Colonic mucosa (tissue), 4 donors: ENCODE results near the gene RTL10. TPM values are rescaled to one million over a fixed set of nuclear protein-coding genes. Genes with fewer than 3 reads are reported as not detected.

Experiments
- DNase-seq: peaks from one replicate; pipeline ENCODE4 v3.0.0-alpha.2; 2020
- H3K27ac ChIP-seq: fragments of 200-600 bp; one replicate; pipeline ENCODE4 v1.8.0; 2021
- H3K27me3 ChIP-seq: fragments of 200-600 bp; one replicate; pipeline ENCODE4 v1.8.0; 2021
- H3K36me3 ChIP-seq: fragments of 200-600 bp; one replicate; pipeline ENCODE4 v1.8.0; 2021
- H3K4me1 ChIP-seq: fragments of 200-600 bp; one replicate; pipeline ENCODE4 v1.8.0; 2021; ENCODE audit warnings: mild to moderate bottlenecking
- H3K4me3 ChIP-seq: fragments of 200-600 bp; one replicate; pipeline ENCODE4 v1.8.0; 2021
- H3K9ac ChIP-seq, 2 donors: one replicate each; pipeline ENCODE4 v1.7.0; 2013; ENCODE audit warnings: control low read depth in 2 of 2, low read depth in 2 of 2, low read length in 2 of 2
- H3K9me3 ChIP-seq: fragments of 200-600 bp; one replicate; pipeline ENCODE4 v1.8.0; 2021
- intact Hi-C: fragments of 100-400 bp; cut with DNase I; formaldehyde crosslinking; loops from one replicate; pipeline ENCODE4 v1.14.1; 2022
- total RNA-seq, 2 donors: library from RNA; stranded (reverse); fragmentation: NEBNext Ultra II Directional in 1 of 2; extraction: Animal tissue kit (Norgen Biotek cat#: 25700) in 1 of 2; gene quantifications; one replicate each; pipeline ENCODE4 v1.2.1, GENCODE V29; 2021
- TF ChIP-seq, protein P1 (sequence below): fragments of 200-600 bp; IDR thresholded peaks from one replicate; pipeline ENCODE4 v1.8.0; 2022; ENCODE audit warnings: antibody characterized with exemption, mild to moderate bottlenecking
- donor health status: healthy.
- donor health status: DM: no; HTN: no; CAD: no.
- donor health status: DM: no; HTN: no; CAD: no.

Gene RTL10
- total RNA-seq, 2 donors from 2014 or later = 9.7 to 14.1 TPM

DNA sequence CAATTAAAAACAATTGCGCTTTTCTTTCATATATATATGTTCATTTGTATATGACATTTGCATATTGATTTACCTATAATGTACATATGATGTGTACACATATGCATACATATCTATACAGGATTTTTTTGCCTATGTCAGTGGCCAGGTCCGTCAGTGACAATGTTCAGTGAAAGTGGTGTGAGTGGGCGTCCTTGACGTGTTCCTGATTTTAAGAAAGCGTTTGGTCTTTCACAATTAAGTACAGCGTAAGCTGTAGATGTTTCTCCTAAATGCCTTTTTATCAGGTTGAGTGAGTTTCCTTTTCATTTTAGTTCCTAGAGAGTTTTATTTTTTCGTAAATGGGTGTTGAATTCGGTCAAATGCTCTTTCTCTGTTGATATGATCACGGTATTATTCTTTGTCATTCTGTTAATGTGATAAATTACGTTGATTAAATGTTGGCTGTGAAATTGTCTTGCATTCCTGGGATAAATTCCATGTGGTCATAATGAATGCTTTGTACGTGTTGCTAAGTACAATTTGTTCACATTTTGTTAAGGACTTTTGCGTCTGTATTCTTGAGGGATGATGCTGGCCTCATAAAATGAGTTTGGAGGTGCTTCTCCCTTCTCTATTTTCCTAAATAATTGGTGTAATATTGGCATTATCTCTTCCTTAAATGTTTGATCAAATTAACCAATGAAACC is 10.6 kb upstream of the RTL10 start:
- no peak overlapping the region for H3K9ac ChIP-seq
- no peak overlapping the region for H3K4me3 ChIP-seq
- H3K36me3 ChIP-seq = no peaks in the 10 kb centered on the region
- no peaks in the 10 kb centered on the region for H3K27me3 ChIP-seq
- no peak overlapping the region for H3K27ac ChIP-seq
- TF ChIP-seq, protein P1, sequence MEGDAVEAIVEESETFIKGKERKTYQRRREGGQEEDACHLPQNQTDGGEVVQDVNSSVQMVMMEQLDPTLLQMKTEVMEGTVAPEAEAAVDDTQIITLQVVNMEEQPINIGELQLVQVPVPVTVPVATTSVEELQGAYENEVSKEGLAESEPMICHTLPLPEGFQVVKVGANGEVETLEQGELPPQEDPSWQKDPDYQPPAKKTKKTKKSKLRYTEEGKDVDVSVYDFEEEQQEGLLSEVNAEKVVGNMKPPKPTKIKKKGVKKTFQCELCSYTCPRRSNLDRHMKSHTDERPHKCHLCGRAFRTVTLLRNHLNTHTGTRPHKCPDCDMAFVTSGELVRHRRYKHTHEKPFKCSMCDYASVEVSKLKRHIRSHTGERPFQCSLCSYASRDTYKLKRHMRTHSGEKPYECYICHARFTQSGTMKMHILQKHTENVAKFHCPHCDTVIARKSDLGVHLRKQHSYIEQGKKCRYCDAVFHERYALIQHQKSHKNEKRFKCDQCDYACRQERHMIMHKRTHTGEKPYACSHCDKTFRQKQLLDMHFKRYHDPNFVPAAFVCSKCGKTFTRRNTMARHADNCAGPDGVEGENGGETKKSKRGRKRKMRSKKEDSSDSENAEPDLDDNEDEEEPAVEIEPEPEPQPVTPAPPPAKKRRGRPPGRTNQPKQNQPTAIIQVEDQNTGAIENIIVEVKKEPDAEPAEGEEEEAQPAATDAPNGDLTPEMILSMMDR = no peak
- intact Hi-C loops = loop anchor here (10.0 kb wide), 1 partner anchor 70 kb away; no protein-coding TSS in a partner anchor
- DNase-seq = no peak
- no peaks in the 10 kb centered on the region for H3K9me3 ChIP-seq
- H3K4me1 ChIP-seq = no peaks in the 10 kb centered on the region

DNA sequence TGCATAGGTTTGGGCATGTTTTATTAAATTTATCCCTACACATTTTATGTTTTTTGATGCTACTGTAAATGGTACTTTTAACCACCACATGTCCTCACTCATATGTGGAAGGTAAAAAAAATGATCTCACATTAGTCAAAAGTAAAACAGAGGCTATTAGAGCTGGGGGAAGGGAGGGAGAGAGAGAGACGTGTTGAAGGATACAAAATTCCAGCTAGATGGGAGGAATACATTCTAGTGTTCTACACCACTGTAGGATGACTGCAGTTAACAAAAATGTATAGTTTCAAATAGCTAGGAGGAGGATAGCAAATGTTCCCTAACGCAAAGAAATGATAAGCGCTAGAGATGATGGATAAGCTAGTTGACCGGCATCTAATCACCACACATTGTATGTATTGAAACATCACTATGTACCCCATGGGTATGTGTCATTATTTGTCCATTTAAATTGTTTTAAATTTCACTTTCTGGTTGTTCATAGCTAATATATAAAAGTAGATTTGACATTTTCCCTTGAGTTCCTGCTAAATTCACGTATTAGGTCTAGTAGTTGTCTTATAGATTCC is 9.9 kb upstream of the RTL10 start:
- H3K4me1 ChIP-seq = no peaks in the 10 kb centered on the region
- TF ChIP-seq, protein P1 = no peak
- DNase-seq = no peak
- H3K27ac ChIP-seq = no peak overlapping the region
- no peak overlapping the region for H3K4me3 ChIP-seq
- H3K9me3 ChIP-seq = no peaks in the 10 kb centered on the region
- intact Hi-C loops = loop anchor here (10.0 kb wide), 1 partner anchor 70 kb away; no protein-coding TSS in a partner anchor
- H3K27me3 ChIP-seq = no peaks in the 10 kb centered on the region
- H3K9ac ChIP-seq = no peak overlapping the region
- no peaks in the 10 kb centered on the region for H3K36me3 ChIP-seq

DNA sequence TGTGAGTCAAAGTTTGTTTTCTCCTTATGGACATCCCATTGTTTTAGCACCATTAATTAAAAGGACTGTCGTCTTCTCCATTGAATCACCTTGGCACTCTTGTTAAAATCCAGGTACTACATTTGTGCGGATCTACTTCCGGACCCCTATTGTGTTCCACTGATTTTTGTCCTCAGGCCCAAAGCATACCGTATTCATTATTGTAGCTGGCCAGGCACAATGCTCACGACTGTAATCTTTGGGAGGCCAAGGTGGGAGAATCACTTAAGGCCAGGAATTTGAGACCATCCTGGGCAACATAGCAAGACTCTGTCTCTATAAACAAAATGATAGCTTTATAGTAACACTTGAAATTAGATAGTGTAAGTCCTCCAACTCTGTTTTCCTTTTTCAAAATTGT is 8.9 kb upstream of the RTL10 start:
- H3K4me3 ChIP-seq = no peak overlapping the region
- DNase-seq = no peak
- H3K4me1 ChIP-seq = no peaks in the 10 kb centered on the region
- H3K36me3 ChIP-seq = no peaks in the 10 kb centered on the region
- no peaks in the 10 kb centered on the region for H3K27me3 ChIP-seq
- intact Hi-C loops = loop anchor here (10.0 kb wide), 1 partner anchor 71 kb away; no protein-coding TSS in a partner anchor
- no peak overlapping the region for H3K27ac ChIP-seq
- H3K9ac ChIP-seq = no peak overlapping the region
- H3K9me3 ChIP-seq = no peaks in the 10 kb centered on the region
- TF ChIP-seq, protein P1 = no peak

DNA sequence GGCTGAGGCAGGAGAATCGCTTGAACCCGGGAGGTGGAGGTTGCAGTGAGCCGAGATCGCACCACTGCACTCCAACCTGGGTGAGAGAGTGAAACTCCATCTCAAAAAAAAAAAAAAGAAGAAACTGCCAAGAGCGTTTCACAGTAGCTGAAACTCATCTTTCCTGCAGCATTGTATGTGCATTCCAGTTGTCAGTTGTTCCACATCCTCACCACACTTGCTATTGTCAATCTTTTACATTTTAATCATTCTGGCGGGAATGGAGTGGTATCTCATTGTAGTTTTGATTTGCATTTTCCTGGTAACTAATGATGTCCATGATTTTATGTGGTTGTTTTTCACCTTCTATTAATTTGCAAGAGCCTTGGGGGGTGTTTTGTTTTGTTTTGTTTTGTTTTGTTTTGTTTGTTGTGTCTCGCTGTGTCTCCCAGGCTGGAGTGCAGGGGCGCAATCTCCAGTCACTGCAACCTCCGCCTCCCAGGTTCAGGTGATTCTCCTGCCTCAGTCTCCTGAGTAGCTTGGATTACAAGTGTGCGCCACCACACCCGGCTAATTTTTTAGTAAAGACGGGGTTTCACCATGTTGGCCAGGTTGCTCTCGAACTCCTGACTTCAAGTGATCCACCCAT is 8.1 kb upstream of the RTL10 start:
- no peaks in the 10 kb centered on the region for H3K36me3 ChIP-seq
- no peaks in the 10 kb centered on the region for H3K9me3 ChIP-seq
- no peak overlapping the region for H3K9ac ChIP-seq
- H3K27ac ChIP-seq = no peak overlapping the region
- no peak overlapping the region for H3K4me3 ChIP-seq
- H3K27me3 ChIP-seq = no peaks in the 10 kb centered on the region
- intact Hi-C loops = loop anchor here (10.0 kb wide), 1 partner anchor 72 kb away; no protein-coding TSS in a partner anchor
- no peak for DNase-seq
- H3K4me1 ChIP-seq = no peaks in the 10 kb centered on the region
- TF ChIP-seq, protein P1 = no peak

DNA sequence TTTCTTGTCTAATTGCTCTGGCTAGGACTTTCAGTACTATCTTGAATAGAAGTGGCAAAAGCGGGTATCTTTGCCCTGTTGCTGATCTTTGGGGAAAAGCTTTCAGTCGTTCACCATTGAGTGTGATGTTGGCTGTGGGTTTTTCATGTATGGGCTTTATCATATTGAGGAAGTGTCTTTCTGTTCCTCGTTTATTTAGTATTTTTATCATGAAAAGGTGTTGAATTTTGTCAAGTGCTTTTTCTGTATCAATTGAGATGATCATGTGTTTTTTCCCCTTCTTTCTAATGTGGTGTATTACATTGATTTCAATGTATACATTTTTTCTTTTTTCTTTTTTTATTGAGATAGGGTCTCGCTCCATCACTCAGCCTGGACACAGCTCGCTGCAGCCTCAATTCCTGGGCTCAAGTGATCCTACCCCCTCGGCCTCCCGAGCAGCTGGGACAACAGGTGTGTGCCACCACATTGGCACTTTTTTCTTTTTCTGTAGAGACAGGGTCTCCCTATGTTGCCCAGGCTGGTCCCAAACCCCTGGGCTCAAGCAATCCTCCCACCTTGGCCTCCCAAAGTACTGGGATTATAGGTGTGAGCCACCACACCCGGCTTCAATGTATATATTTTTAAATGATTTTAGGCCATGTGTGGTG is 5.3 kb upstream of the RTL10 start:
- H3K27me3 ChIP-seq = no peaks in the 10 kb centered on the region
- H3K4me1 ChIP-seq = peaks cover 4% of the 10 kb centered on the region
- no peak overlapping the region for H3K9ac ChIP-seq
- no peaks in the 10 kb centered on the region for H3K36me3 ChIP-seq
- no peak for DNase-seq
- TF ChIP-seq, protein P1 = no peak
- H3K9me3 ChIP-seq = no peaks in the 10 kb centered on the region
- no peak overlapping the region for H3K27ac ChIP-seq
- H3K4me3 ChIP-seq = no peak overlapping the region
- intact Hi-C loops = loop anchor here (10.0 kb wide), 1 partner anchor 75 kb away; no protein-coding TSS in a partner anchor
